ENCODE data around the gene SIAH1. TPM values are rescaled to one million over a fixed set of nuclear protein-coding genes. Genes with fewer than 3 reads are reported as not detected.

Gene SIAH1
- total and polyA plus RNA-seq, 8 donors, result 10.9 to 77.7 (median 21.4) TPM

GRCh38 chr16:48361012-48361411, 24.2 kb downstream of the SIAH1 start:
- Histone ChIP-seq H3K4me3 (no peak overlapping the region), H3K27me3 (no peaks in the 10 kb centered on the region), H3K9me3 (no peaks in the 10 kb centered on the region), H3K4me1 (peaks cover 3 to 46% (median 31%) of the 10 kb centered on the region in 4 donors), H3K27ac (peak overlapping the region in 1 of 5 donors; percentile 1), H3K36me3 (peaks cover 6 to 27% (median 17%) of the 10 kb centered on the region in 4 donors)
- 74 to 88% (median 85%) methylated on average over 3 of the region's 3 CpGs for WGBS, 5 donors
- DNase-seq, result no peak
- no peak for TF ChIP-seq CTCF (IDR thresholded peaks at IDR 0.05)
- no peak for TF ChIP-seq EP300 (IDR thresholded peaks at IDR 0.05)
- no peak for TF ChIP-seq POLR2A (IDR thresholded peaks at IDR 0.05)
- no peak for TF ChIP-seq POLR2AphosphoS5 (IDR thresholded peaks at IDR 0.05)
- intact Hi-C loops (cut with DNase I; ENCODE audit: low total_unique reads), result no loop called here

GRCh38 chr16:48359983-48360382, 25.2 kb downstream of the SIAH1 start:
- DNase-seq, result no peak
- Histone ChIP-seq H3K27ac (no peak overlapping the region), H3K4me3 (no peak overlapping the region), H3K27me3 (no peaks in the 10 kb centered on the region), H3K9me3 (no peaks in the 10 kb centered on the region), H3K36me3 (peaks cover 6 to 32% (median 20%) of the 10 kb centered on the region in 4 donors), H3K4me1 (peaks cover 1 to 38% (median 24%) of the 10 kb centered on the region in 4 donors)
- TF ChIP-seq POLR2A (IDR thresholded peaks at IDR 0.05) (no peak), EP300 (IDR thresholded peaks at IDR 0.05) (no peak), CTCF (IDR thresholded peaks at IDR 0.05) (no peak), POLR2AphosphoS5 (IDR thresholded peaks at IDR 0.05) (no peak)
- intact Hi-C loops (cut with DNase I; ENCODE audit: low total_unique reads), result loop anchor here (5.0 kb wide), 1 partner anchor 262 kb away; no protein-coding TSS in a partner anchor
- 87 to 95% (median 93%) methylated on average over 2 of the region's 2 CpGs for WGBS, 5 donors

GRCh38 chr16:48358419-48358818, 26.8 kb downstream of the SIAH1 start:
- H3K27ac ChIP-seq, result no peak overlapping the region
- intact Hi-C loops (cut with DNase I; ENCODE audit: low total_unique reads), result loop anchor here (5.0 kb wide), 1 partner anchor 264 kb away; no protein-coding TSS in a partner anchor
- H3K27me3 ChIP-seq, result no peaks in the 10 kb centered on the region
- H3K36me3 ChIP-seq, result peaks cover 6 to 41% (median 25%) of the 10 kb centered on the region in 4 donors
- no peak overlapping the region for H3K4me3 ChIP-seq
- H3K4me1 ChIP-seq, result peaks cover 0 to 25% (median 15%) of the 10 kb centered on the region in 4 donors
- WGBS, 5 donors, result 90 to 97% (median 95%) methylated on average over 3 of the region's 3 CpGs
- H3K9me3 ChIP-seq, result no peaks in the 10 kb centered on the region
- no peak for DNase-seq
- no peak for TF ChIP-seq EP300 (IDR thresholded peaks at IDR 0.05)
- no peak for TF ChIP-seq CTCF (IDR thresholded peaks at IDR 0.05)
- no peak for TF ChIP-seq POLR2A (IDR thresholded peaks at IDR 0.05)
- no peak for TF ChIP-seq POLR2AphosphoS5 (IDR thresholded peaks at IDR 0.05)

- Histone ChIP-seq H3K27me3 (no peaks in the 10 kb centered on the region), H3K36me3 (peaks cover 10 to 51% (median 32%) of the 10 kb centered on the region in 4 donors), H3K9me3 (no peaks in the 10 kb centered on the region), H3K4me3 (no peak overlapping the region), H3K27ac (no peak overlapping the region), H3K4me1 (peaks cover 0 to 24% (median 9%) of the 10 kb centered on the region in 4 donors)
- intact Hi-C loops (cut with DNase I; ENCODE audit: low total_unique reads), result loop anchor here (5.0 kb wide), 1 partner anchor 265 kb away; no protein-coding TSS in a partner anchor
- WGBS, 5 donors, result 55 to 77% (median 64%) methylated on average over 4 of the region's 4 CpGs
- no peak for DNase-seq
- TF ChIP-seq CTCF (IDR thresholded peaks at IDR 0.05) (no peak), POLR2A (IDR thresholded peaks at IDR 0.05) (no peak), EP300 (IDR thresholded peaks at IDR 0.05) (no peak), POLR2AphosphoS5 (IDR thresholded peaks at IDR 0.05) (no peak)
These were observed 28.4 kb downstream of the SIAH1 start for GRCh38 chr16:48356633-48357376.

All from stomach (tissue), 9 donors.